ENCODE data around the gene CAPN15. TPM values are rescaled to one million over a fixed set of nuclear protein-coding genes. Genes with fewer than 3 reads are reported as not detected.
A peak's percentile ranks its signal among the peaks of the same experiment; 100 is the strongest.
"Not testable (repeated sequence)": the region's sequence is repeated elsewhere in the genome, so short reads cannot be mapped to it uniquely, and the experiment has no call there.

CAPN15 gene
- total RNA-seq, 1 donor from 2014 or later = 56.1 TPM

DNA sequence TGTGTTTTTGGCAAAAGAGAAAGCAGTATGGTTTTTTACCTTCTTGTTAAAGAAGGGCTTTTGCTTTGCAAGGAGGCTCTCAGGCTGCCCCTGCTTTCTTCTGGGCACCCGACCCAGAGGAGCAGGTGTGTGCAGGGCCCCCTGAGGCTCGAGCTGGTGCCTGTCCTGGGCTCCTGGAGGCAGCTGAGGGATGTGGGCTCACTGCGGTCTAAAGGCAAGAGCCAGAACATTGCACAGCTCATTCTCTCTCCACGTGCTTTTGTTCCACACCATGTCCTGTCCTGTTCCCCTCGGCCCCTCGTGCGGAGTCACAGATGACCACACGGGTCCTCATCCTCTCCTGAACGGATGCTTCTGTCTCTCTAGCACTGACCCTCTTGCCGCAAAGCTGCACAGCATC, 36.7 kb upstream of the CAPN15 start:
- DNase-seq = no peak
- Mint-ChIP-seq H3K27ac (ENCODE audit: unreplicated experiment) (no peak overlapping the region), H3K36me3 (ENCODE audit: unreplicated experiment) (no peaks in the 10 kb centered on the region), H3K27me3 (ENCODE audit: unreplicated experiment) (peaks cover 3% of the 10 kb centered on the region), H3K4me3 (ENCODE audit: unreplicated experiment) (no peak overlapping the region), H3K9me3 (ENCODE audit: unreplicated experiment) (peaks cover 6% of the 10 kb centered on the region), H3K4me1 (ENCODE audit: low read depth, unreplicated experiment) (peaks cover 2% of the 10 kb centered on the region)
- no peak for TF ChIP-seq CTCF (IDR thresholded peaks at IDR 0.05; ENCODE audit: partially characterized antibody, unreplicated experiment)

DNA sequence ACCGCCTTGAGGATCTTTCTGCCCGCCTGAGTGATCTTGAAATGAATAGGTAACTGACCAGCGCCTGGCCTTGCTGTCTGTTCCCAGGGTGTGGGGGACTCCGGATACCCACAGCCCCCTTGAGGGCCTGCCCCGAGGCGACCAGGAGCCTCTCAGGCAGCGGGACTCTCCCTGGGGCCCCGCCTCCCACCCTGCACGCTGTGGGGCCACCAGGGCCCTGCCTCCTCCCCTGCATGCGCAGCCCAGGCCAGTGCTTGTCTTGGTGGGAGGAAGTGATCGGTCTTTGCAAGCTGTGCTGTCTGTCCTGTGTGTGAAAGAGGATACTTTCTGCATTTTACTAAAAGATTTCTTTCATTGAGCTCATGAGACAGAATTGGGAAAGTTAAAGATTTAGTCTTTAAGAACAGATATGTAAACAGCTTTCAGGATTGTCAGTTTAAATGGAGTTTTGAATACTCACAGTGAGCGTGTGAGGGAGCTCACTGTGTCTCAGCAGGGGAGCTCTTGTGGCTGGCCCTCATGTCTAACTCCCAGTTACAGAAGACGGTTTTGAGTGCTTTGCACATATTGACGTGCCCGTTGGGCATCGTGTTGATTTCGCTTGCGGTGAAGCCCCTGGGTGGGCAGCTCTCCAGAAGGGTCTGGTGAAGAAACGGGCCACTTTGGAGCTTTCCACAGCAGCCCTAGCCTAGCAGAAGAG, 36.1 kb upstream of the CAPN15 start:
- H3K9me3 Mint-ChIP-seq (ENCODE audit: unreplicated experiment) = peaks cover 6% of the 10 kb centered on the region

DNA sequence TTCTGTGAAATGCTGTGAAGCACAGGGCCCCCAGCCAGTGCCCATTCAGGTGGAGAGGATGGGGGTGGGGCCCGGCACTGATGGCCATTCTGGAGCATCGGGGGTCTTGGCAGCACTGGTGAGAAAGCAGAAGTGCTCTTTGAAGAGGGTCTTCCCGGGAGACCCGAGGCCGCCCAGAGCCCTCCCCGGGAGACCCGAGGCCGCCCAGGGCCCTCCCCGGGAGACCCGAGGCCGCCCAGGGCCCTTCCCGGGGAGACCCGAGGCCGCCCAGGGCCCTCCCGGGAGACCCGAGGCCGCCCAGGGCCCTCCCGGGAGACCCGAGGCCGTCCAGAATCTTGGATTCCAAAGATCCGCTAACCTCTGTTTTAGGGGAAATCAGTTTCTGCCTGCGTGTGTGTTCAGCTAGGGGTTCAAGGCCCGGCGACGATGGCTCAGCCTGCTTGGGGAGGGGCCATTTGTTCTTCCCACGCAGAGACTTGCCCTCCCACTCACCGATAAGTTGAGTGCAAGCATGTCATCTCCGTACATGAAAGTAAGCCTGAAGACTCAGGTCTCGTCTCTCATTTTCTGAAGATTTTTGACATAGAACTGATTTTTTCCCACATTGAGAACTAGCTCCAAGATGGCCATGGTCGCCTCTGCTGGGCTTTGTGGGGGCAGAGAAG, 35.2 kb upstream of the CAPN15 start:
- peak overlapping the region; percentile 38 for H3K27ac Mint-ChIP-seq (ENCODE audit: unreplicated experiment)
- peaks cover 4% of the 10 kb centered on the region for H3K27me3 Mint-ChIP-seq (ENCODE audit: unreplicated experiment)
- peaks cover 6% of the 10 kb centered on the region for H3K9me3 Mint-ChIP-seq (ENCODE audit: unreplicated experiment)
- peaks cover 9% of the 10 kb centered on the region for H3K36me3 Mint-ChIP-seq (ENCODE audit: unreplicated experiment)
- no peak for TF ChIP-seq CTCF (IDR thresholded peaks at IDR 0.05; ENCODE audit: partially characterized antibody, unreplicated experiment)
- H3K4me1 Mint-ChIP-seq (ENCODE audit: low read depth, unreplicated experiment) = peaks cover 2% of the 10 kb centered on the region
- no peak overlapping the region for H3K4me3 Mint-ChIP-seq (ENCODE audit: unreplicated experiment)
- no peak for DNase-seq

More for the DNA sequence above, 36.1 kb upstream of the CAPN15 start:
- Mint-ChIP-seq H3K27ac (ENCODE audit: unreplicated experiment) (no peak overlapping the region), H3K36me3 (ENCODE audit: unreplicated experiment) (no peaks in the 10 kb centered on the region), H3K27me3 (ENCODE audit: unreplicated experiment) (peaks cover 4% of the 10 kb centered on the region), H3K4me1 (ENCODE audit: low read depth, unreplicated experiment) (peaks cover 2% of the 10 kb centered on the region), H3K4me3 (ENCODE audit: unreplicated experiment) (no peak overlapping the region)
- DNase-seq = no peak
- no peak for TF ChIP-seq CTCF (IDR thresholded peaks at IDR 0.05; ENCODE audit: partially characterized antibody, unreplicated experiment)

- H3K27me3 Mint-ChIP-seq (ENCODE audit: unreplicated experiment); H3K4me3 Mint-ChIP-seq (ENCODE audit: unreplicated experiment); DNase-seq; H3K4me1 Mint-ChIP-seq (ENCODE audit: low read depth, unreplicated experiment); H3K27ac Mint-ChIP-seq (ENCODE audit: unreplicated experiment); H3K9me3 Mint-ChIP-seq (ENCODE audit: unreplicated experiment): not testable (repeated sequence)
- peaks cover 12% of the 10 kb centered on the region for H3K36me3 Mint-ChIP-seq (ENCODE audit: unreplicated experiment)
These were observed 32.8 kb upstream of the CAPN15 start for GRCh38 chr16:494676-495075.

- Mint-ChIP-seq H3K9me3 (ENCODE audit: unreplicated experiment) (peaks cover 9% of the 10 kb centered on the region), H3K27ac (ENCODE audit: unreplicated experiment) (no peak overlapping the region), H3K4me1 (ENCODE audit: low read depth, unreplicated experiment) (peaks cover 3% of the 10 kb centered on the region), H3K4me3 (ENCODE audit: unreplicated experiment) (no peak overlapping the region), H3K27me3 (ENCODE audit: unreplicated experiment) (peaks cover 1% of the 10 kb centered on the region), H3K36me3 (ENCODE audit: unreplicated experiment) (peaks cover 12% of the 10 kb centered on the region)
- TF ChIP-seq CTCF (IDR thresholded peaks at IDR 0.05; ENCODE audit: partially characterized antibody, unreplicated experiment) = no peak
- DNase-seq = peak; percentile 66
These were observed 32.3 kb upstream of the CAPN15 start for GRCh38 chr16:495127-495748.
